ENCODE data around the gene CIAO1.
"Not testable (repeated sequence)": the region's sequence is repeated elsewhere in the genome, so short reads cannot be mapped to it uniquely, and the experiment has no call there.

CIAO1 gene

GRCh38 chr2:96265840-96266679, at the start of gene CIAO1, which contains the start of gene TMEM127:
Gene CIAO1, plus strand, starts transcription at chr2:96266225. Its CDS starts 126 bp downstream, at chr2:96266351.
Gene TMEM127, minus strand, starts transcription at chr2:96265997. Its CDS starts 616 bp downstream, at chr2:96265381.
- H3K4me1 ChIP-seq (ENCODE audit: control insufficient read depth, insufficient read depth, low read length) = peaks cover 10% of the 10 kb centered on the region
- H3K36me3 ChIP-seq (ENCODE audit: control insufficient read depth, insufficient read depth, low read length) = peaks cover 21% of the 10 kb centered on the region
- H3K27ac ChIP-seq (ENCODE audit: low read depth, low read length) = peak within 1 kb of the TSS; percentile 93

GRCh38 chr2:96218508-96219131, 47.4 kb upstream of the CIAO1 start:
- Histone ChIP-seq H3K27me3 (ENCODE audit: control insufficient read depth, insufficient read depth, low read length) (no peaks in the 10 kb centered on the region), H3K9ac (ENCODE audit: low read length) (no peak overlapping the region), H3K4me1 (ENCODE audit: control insufficient read depth, insufficient read depth, low read length) (no peaks in the 10 kb centered on the region), H3K4me3 (ENCODE audit: low read length) (no peak overlapping the region), H3K36me3 (ENCODE audit: control insufficient read depth, insufficient read depth, low read length) (no peaks in the 10 kb centered on the region), H3K27ac (ENCODE audit: low read depth, low read length) (no peak overlapping the region)

More at GRCh38 chr2:96265840-96266679, at the start of gene CIAO1, which contains the start of gene TMEM127:
- H3K4me3 ChIP-seq (ENCODE audit: low read length) = peak within 1 kb of the TSS; percentile 92
- H3K27me3 ChIP-seq (ENCODE audit: control insufficient read depth, insufficient read depth, low read length) = no peaks in the 10 kb centered on the region
- peak within 1 kb of the TSS; percentile 92 for H3K9ac ChIP-seq (ENCODE audit: low read length)

- H3K4me3 ChIP-seq (ENCODE audit: low read length); H3K27me3 ChIP-seq (ENCODE audit: control insufficient read depth, insufficient read depth, low read length); H3K36me3 ChIP-seq (ENCODE audit: control insufficient read depth, insufficient read depth, low read length); H3K9ac ChIP-seq (ENCODE audit: low read length); H3K27ac ChIP-seq (ENCODE audit: low read depth, low read length); H3K4me1 ChIP-seq (ENCODE audit: control insufficient read depth, insufficient read depth, low read length): not testable (repeated sequence)
These were observed 46.1 kb upstream of the CIAO1 start for GRCh38 chr2:96219959-96220358.

GRCh38 chr2:96221106-96221505, 44.9 kb upstream of the CIAO1 start:
- H3K9ac ChIP-seq (ENCODE audit: low read length); H3K4me3 ChIP-seq (ENCODE audit: low read length); H3K36me3 ChIP-seq (ENCODE audit: control insufficient read depth, insufficient read depth, low read length); H3K4me1 ChIP-seq (ENCODE audit: control insufficient read depth, insufficient read depth, low read length); H3K27ac ChIP-seq (ENCODE audit: low read depth, low read length); H3K27me3 ChIP-seq (ENCODE audit: control insufficient read depth, insufficient read depth, low read length): not testable (repeated sequence)

GRCh38 chr2:96225016-96225533, 41.0 kb upstream of the CIAO1 start:
- Histone ChIP-seq H3K27ac (ENCODE audit: low read depth, low read length) (no peak overlapping the region), H3K9ac (ENCODE audit: low read length) (no peak overlapping the region), H3K36me3 (ENCODE audit: control insufficient read depth, insufficient read depth, low read length) (no peaks in the 10 kb centered on the region), H3K27me3 (ENCODE audit: control insufficient read depth, insufficient read depth, low read length) (no peaks in the 10 kb centered on the region), H3K4me1 (ENCODE audit: control insufficient read depth, insufficient read depth, low read length) (no peaks in the 10 kb centered on the region), H3K4me3 (ENCODE audit: low read length) (no peak overlapping the region)

- Histone ChIP-seq H3K36me3 (ENCODE audit: control insufficient read depth, insufficient read depth, low read length) (no peaks in the 10 kb centered on the region), H3K4me1 (ENCODE audit: control insufficient read depth, insufficient read depth, low read length) (no peaks in the 10 kb centered on the region), H3K27ac (ENCODE audit: low read depth, low read length) (no peak overlapping the region), H3K4me3 (ENCODE audit: low read length) (no peak overlapping the region), H3K27me3 (ENCODE audit: control insufficient read depth, insufficient read depth, low read length) (no peaks in the 10 kb centered on the region), H3K9ac (ENCODE audit: low read length) (no peak overlapping the region)
These were observed 34.7 kb upstream of the CIAO1 start for GRCh38 chr2:96231316-96231715.

- H3K36me3 ChIP-seq (ENCODE audit: control insufficient read depth, insufficient read depth, low read length) = no peaks in the 10 kb centered on the region
- no peaks in the 10 kb centered on the region for H3K27me3 ChIP-seq (ENCODE audit: control insufficient read depth, insufficient read depth, low read length)
- H3K4me3 ChIP-seq (ENCODE audit: low read length) = no peak overlapping the region
- H3K27ac ChIP-seq (ENCODE audit: low read depth, low read length) = no peak overlapping the region
- no peak overlapping the region for H3K9ac ChIP-seq (ENCODE audit: low read length)
- no peaks in the 10 kb centered on the region for H3K4me1 ChIP-seq (ENCODE audit: control insufficient read depth, insufficient read depth, low read length)
These were observed 32.6 kb upstream of the CIAO1 start for GRCh38 chr2:96233436-96233835.

GRCh38 chr2:96233880-96234316, 32.1 kb upstream of the CIAO1 start:
- no peaks in the 10 kb centered on the region for H3K4me1 ChIP-seq (ENCODE audit: control insufficient read depth, insufficient read depth, low read length)
- H3K27ac ChIP-seq (ENCODE audit: low read depth, low read length) = no peak overlapping the region
- no peaks in the 10 kb centered on the region for H3K27me3 ChIP-seq (ENCODE audit: control insufficient read depth, insufficient read depth, low read length)
- H3K9ac ChIP-seq (ENCODE audit: low read length) = no peak overlapping the region
- H3K36me3 ChIP-seq (ENCODE audit: control insufficient read depth, insufficient read depth, low read length) = no peaks in the 10 kb centered on the region
- no peak overlapping the region for H3K4me3 ChIP-seq (ENCODE audit: low read length)

- no peak overlapping the region for H3K27ac ChIP-seq (ENCODE audit: low read depth, low read length)
- no peaks in the 10 kb centered on the region for H3K27me3 ChIP-seq (ENCODE audit: control insufficient read depth, insufficient read depth, low read length)
- no peaks in the 10 kb centered on the region for H3K36me3 ChIP-seq (ENCODE audit: control insufficient read depth, insufficient read depth, low read length)
- no peaks in the 10 kb centered on the region for H3K4me1 ChIP-seq (ENCODE audit: control insufficient read depth, insufficient read depth, low read length)
- no peak overlapping the region for H3K9ac ChIP-seq (ENCODE audit: low read length)
- no peak overlapping the region for H3K4me3 ChIP-seq (ENCODE audit: low read length)
These were observed 29.1 kb upstream of the CIAO1 start for GRCh38 chr2:96236882-96237281.

- Histone ChIP-seq H3K27ac (ENCODE audit: low read depth, low read length) (no peak overlapping the region), H3K4me1 (ENCODE audit: control insufficient read depth, insufficient read depth, low read length) (no peaks in the 10 kb centered on the region)
These were observed 27.8 kb upstream of the CIAO1 start for GRCh38 chr2:96238266-96238665.

GRCh38 chr2:96239091-96239490, 26.9 kb upstream of the CIAO1 start:
- no peaks in the 10 kb centered on the region for H3K4me1 ChIP-seq (ENCODE audit: control insufficient read depth, insufficient read depth, low read length)
- H3K4me3 ChIP-seq (ENCODE audit: low read length) = no peak overlapping the region
- no peaks in the 10 kb centered on the region for H3K36me3 ChIP-seq (ENCODE audit: control insufficient read depth, insufficient read depth, low read length)
- H3K9ac ChIP-seq (ENCODE audit: low read length) = no peak overlapping the region
- no peak overlapping the region for H3K27ac ChIP-seq (ENCODE audit: low read depth, low read length)
- H3K27me3 ChIP-seq (ENCODE audit: control insufficient read depth, insufficient read depth, low read length) = no peaks in the 10 kb centered on the region

More at GRCh38 chr2:96238266-96238665, 27.8 kb upstream of the CIAO1 start:
- H3K9ac ChIP-seq (ENCODE audit: low read length) = no peak overlapping the region
- H3K4me3 ChIP-seq (ENCODE audit: low read length) = no peak overlapping the region
- no peaks in the 10 kb centered on the region for H3K27me3 ChIP-seq (ENCODE audit: control insufficient read depth, insufficient read depth, low read length)
- no peaks in the 10 kb centered on the region for H3K36me3 ChIP-seq (ENCODE audit: control insufficient read depth, insufficient read depth, low read length)

GRCh38 chr2:96239745-96240264, 26.2 kb upstream of the CIAO1 start:
- Histone ChIP-seq H3K36me3 (ENCODE audit: control insufficient read depth, insufficient read depth, low read length) (no peaks in the 10 kb centered on the region), H3K4me3 (ENCODE audit: low read length) (no peak overlapping the region), H3K4me1 (ENCODE audit: control insufficient read depth, insufficient read depth, low read length) (no peaks in the 10 kb centered on the region), H3K27ac (ENCODE audit: low read depth, low read length) (no peak overlapping the region), H3K27me3 (ENCODE audit: control insufficient read depth, insufficient read depth, low read length) (no peaks in the 10 kb centered on the region), H3K9ac (ENCODE audit: low read length) (no peak overlapping the region)

Measured in rectal smooth muscle tissue (tissue), 1 donor.